SJCRH30 (cell line): ENCODE measurements around the gene IL6ST. TPM values are rescaled to one million over a fixed set of nuclear protein-coding genes. Genes with fewer than 3 reads are reported as not detected.

Experiments
- DNase-seq, 2 experiments: peaks; one replicate each; pipeline ENCODE4 v3.0.0-alpha.2; 2015 to 2020
- H3K27ac ChIP-seq: fragments of 250-450 bp; sonication (Bioruptor Pico); 2 replicates; pipeline ENCODE4 v1.5.1; 2020; ENCODE audit warnings: mild to moderate bottlenecking, moderate library complexity
- H3K27me3 ChIP-seq: fragments of 250-450 bp; sonication (Bioruptor Pico); 2 replicates; pipeline ENCODE4 v1.5.1; 2020; ENCODE audit warnings: mild to moderate bottlenecking, moderate library complexity
- H3K36me3 ChIP-seq: fragments of 250-450 bp; sonication (Bioruptor Pico); 2 replicates; pipeline ENCODE4 v1.5.1; 2020; ENCODE audit warnings: mild to moderate bottlenecking, moderate library complexity
- H3K4me1 ChIP-seq: fragments of 250-450 bp; sonication (Bioruptor Pico); 2 replicates; pipeline ENCODE4 v1.5.1; 2020; ENCODE audit warnings: mild to moderate bottlenecking, moderate library complexity
- H3K4me3 ChIP-seq: fragments of 250-450 bp; sonication (Bioruptor Pico); 2 replicates; pipeline ENCODE4 v1.5.1; 2020; ENCODE audit warnings: mild to moderate bottlenecking, moderate library complexity
- H3K9me3 ChIP-seq: fragments of 250-450 bp; sonication (Bioruptor Pico); replicated peaks from 2 replicates; pipeline ENCODE4 v1.5.1; 2020; ENCODE audit warnings: mild to moderate bottlenecking, moderate library complexity
- total RNA-seq: library from RNA; depleted of rRNA; stranded (reverse); fragments of >200 nt; shearing (Covaris generic); gene quantifications from 2 replicates; pipeline ENCODE4 v1.2.3, GENCODE V29; 2014

The IL6ST gene
- total RNA-seq, 1 experiment from 2014 or later, result 52.5 TPM

GRCh38 chr5:55925181-55925580, 69.6 kb downstream of the IL6ST start:
- Histone ChIP-seq H3K4me3 (no peak overlapping the region), H3K27ac (no peak overlapping the region), H3K4me1 (no peaks in the 10 kb centered on the region), H3K27me3 (no peaks in the 10 kb centered on the region), H3K9me3 (no peaks in the 10 kb centered on the region), H3K36me3 (no peaks in the 10 kb centered on the region)
- DNase-seq, result no peak

GRCh38 chr5:55924744-55925143, 70.0 kb downstream of the IL6ST start:
- DNase-seq, result no peak
- H3K4me1 ChIP-seq, result no peaks in the 10 kb centered on the region
- no peaks in the 10 kb centered on the region for H3K27me3 ChIP-seq
- no peaks in the 10 kb centered on the region for H3K36me3 ChIP-seq
- no peak overlapping the region for H3K4me3 ChIP-seq
- no peak overlapping the region for H3K27ac ChIP-seq
- H3K9me3 ChIP-seq, result no peaks in the 10 kb centered on the region

GRCh38 chr5:55923865-55924500, 70.8 kb downstream of the IL6ST start:
- no peak for DNase-seq
- no peaks in the 10 kb centered on the region for H3K4me1 ChIP-seq
- no peaks in the 10 kb centered on the region for H3K27me3 ChIP-seq
- no peaks in the 10 kb centered on the region for H3K9me3 ChIP-seq
- H3K36me3 ChIP-seq, result no peaks in the 10 kb centered on the region
- H3K27ac ChIP-seq, result no peak overlapping the region
- peak overlapping the region; percentile 46 for H3K4me3 ChIP-seq

DNA sequence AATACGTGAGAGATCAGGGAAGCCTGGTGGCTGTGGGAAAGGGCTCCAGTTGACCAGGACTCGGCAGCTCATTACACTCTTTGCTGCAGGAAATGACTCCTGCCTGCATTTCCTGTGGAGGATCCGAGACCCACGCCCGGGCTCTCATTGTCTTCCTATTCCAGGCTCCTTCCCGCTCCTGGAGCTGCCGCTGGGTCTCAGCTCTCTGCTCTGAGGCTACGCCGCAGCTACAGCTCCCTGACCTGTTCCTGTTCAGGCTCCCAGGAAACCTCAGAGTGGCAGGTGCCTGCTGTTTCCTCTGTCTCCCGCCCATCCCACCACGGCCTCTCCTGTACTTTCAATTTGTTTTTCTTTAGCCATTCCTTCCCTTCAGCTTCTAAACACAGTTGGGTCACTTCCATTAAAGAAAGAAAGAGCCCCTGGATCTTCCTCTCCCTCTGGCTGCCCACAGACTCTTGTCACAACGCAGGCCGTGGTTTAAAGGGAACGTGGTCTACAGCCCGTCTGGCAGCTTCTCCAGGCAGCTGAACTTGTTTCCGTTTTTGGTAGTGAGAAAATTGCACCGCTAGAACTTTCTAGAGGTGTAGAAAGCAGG, 71.5 kb downstream of the IL6ST start:
- H3K4me1 ChIP-seq, result 0 out of 2 replicates have a peak, but pooled peaks cover under 1% of the 10 kb centered on the region
- H3K36me3 ChIP-seq, result no peaks in the 10 kb centered on the region
- peak overlapping the region; percentile 46 for H3K4me3 ChIP-seq
- no peaks in the 10 kb centered on the region for H3K9me3 ChIP-seq
- no peaks in the 10 kb centered on the region for H3K27me3 ChIP-seq
- H3K27ac ChIP-seq, result no peak overlapping the region
- peak; percentile 15 to 47 for DNase-seq

DNA sequence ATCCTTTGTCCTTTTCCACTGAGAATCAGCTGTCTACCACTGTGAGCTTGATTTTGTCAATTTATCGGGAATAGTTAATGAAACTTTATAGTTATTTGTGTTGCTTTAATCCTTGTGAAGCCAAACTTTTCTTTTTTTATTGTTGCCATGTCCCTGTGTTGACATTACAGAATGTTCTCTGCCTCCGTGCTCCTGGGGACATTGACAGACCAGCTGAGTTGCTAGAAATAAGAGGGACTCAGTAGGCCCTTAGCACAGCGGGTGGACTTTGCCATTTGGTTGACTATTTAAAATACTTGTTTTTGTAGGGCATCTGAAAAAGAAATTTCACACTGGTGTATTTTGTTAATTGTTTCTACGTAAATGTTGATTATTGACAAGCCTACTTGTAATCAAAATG, 73.1 kb downstream of the IL6ST start:
- no peak overlapping the region for H3K27ac ChIP-seq
- DNase-seq, result no peak
- H3K27me3 ChIP-seq, result no peaks in the 10 kb centered on the region

DNA sequence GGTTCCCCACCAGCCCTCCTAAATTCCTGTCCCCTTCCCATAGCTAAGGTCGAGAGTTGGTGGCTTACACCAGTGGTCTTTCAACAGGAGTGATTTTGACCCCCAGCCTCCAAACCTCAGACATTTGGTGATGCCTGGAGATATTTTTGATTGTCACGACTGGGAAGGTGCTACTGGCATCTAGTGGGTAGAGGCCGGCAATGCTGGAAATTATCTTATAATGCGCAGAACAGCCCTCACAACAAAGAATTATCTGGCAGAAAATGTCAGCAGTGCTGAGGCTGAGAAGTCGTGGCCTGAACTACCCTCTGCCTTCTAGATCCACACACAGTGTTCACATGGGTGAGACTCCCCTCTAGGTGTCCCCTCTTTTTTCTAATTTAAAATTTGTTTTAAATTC, 74.0 kb downstream of the IL6ST start:
- no peaks in the 10 kb centered on the region for H3K9me3 ChIP-seq
- 0 out of 2 replicates have a peak, but pooled peaks cover 3% of the 10 kb centered on the region for H3K4me1 ChIP-seq
- H3K27me3 ChIP-seq, result no peaks in the 10 kb centered on the region
- H3K36me3 ChIP-seq, result no peaks in the 10 kb centered on the region
- no peak for DNase-seq
- no peak overlapping the region for H3K4me3 ChIP-seq
- H3K27ac ChIP-seq, result no peak overlapping the region

More for the DNA sequence above, 73.1 kb downstream of the IL6ST start:
- H3K4me1 ChIP-seq, result 0 out of 2 replicates have a peak, but pooled peaks cover 3% of the 10 kb centered on the region
- no peak overlapping the region for H3K4me3 ChIP-seq
- H3K9me3 ChIP-seq, result no peaks in the 10 kb centered on the region
- H3K36me3 ChIP-seq, result no peaks in the 10 kb centered on the region

- Histone ChIP-seq H3K27me3 (no peaks in the 10 kb centered on the region), H3K4me1 (0 out of 2 replicates have a peak, but pooled peaks cover 3% of the 10 kb centered on the region), H3K4me3 (no peak overlapping the region), H3K9me3 (no peaks in the 10 kb centered on the region), H3K27ac (no peak overlapping the region), H3K36me3 (no peaks in the 10 kb centered on the region)
- no peak for DNase-seq
These were observed 75.1 kb downstream of the IL6ST start for GRCh38 chr5:55919625-55920024.

DNA sequence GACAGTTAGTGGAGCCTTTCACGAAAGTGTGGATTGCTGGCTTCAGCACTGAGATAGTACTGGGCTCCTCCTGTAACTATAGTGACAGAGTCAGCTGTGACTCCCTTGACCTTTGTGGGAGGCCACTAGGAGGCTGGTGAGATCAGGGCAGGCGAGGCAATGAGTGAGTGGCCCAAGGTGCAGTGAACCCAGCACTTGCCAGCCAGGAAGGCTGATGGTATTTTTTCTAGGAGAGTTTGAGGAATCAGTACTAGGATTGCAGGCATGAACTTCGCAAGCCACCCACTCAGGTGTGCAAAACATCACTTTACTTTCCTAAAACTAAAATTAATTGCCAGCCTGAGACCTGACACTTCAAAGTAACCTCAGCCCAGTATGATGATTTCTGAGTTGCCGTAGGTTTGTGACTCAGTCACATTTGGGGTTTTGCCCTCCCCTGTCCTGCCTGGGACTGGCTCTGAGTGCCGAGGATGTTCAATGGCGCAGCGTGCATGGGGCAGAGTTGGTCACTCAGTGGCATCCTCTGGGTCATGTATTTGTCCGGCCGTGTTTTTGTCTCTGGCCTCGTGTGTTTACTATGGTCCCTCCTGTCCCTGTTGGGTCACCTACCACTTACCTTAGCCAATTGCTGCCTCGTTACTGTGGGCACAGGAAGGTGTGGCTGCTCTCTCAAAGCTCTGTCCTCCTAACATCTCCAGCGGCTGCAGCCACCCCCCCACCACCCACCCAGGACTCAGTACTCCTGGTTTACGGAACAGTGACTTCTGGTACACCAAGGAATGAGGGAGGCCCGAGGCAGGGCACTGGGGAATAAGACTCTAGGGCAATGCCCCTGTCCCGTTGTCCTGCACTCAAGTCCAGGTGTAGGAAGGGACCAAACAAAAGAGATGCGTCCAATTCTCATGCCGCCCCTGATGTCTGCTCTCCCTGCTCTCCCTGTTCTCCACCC, 76.4 kb downstream of the IL6ST start:
- Histone ChIP-seq H3K9me3 (no peaks in the 10 kb centered on the region), H3K4me1 (0 out of 2 replicates have a peak, but pooled peaks cover 3% of the 10 kb centered on the region), H3K4me3 (no peak overlapping the region), H3K27me3 (no peaks in the 10 kb centered on the region), H3K36me3 (no peaks in the 10 kb centered on the region), H3K27ac (no peak overlapping the region)
- DNase-seq, result no peak

DNA sequence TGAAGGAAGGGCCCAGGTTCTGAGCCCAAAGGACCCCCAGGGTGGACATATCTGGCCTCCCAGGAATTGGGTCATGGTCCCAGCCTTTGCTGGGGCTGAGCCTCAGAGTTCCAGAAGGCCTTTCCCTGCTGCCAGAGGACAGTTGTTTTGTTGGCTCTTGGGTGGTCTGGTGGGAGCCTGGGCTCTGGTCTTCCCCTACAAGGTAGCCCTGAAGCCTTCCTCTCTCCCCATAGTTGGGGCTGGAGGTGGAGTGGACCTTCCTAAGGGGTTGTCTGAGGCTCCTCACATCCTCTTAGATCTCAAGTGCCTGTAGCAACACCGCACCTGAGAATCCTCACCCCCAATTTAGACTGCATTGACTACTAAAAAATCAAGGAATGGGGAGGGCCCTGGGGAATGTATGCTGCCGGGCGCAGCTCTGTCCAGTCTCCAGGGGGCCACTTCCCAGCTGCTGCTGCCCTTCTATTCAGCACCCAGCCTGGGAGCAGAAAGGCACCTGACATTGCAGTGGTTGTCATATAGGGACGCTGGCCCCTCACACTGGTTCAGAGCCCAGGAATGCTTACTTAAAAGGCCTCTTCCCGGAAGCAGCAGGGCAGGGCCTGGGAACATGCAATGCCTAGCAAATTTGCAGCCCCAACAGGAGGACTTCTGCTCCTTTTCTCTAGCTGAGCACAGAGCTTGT, 77.2 kb downstream of the IL6ST start:
- Histone ChIP-seq H3K36me3 (no peaks in the 10 kb centered on the region), H3K4me1 (0 out of 2 replicates have a peak, but pooled peaks cover 3% of the 10 kb centered on the region), H3K27ac (no peak overlapping the region), H3K9me3 (no peaks in the 10 kb centered on the region), H3K4me3 (no peak overlapping the region), H3K27me3 (no peaks in the 10 kb centered on the region)
- peak; percentile 42 to 51 for DNase-seq

DNA sequence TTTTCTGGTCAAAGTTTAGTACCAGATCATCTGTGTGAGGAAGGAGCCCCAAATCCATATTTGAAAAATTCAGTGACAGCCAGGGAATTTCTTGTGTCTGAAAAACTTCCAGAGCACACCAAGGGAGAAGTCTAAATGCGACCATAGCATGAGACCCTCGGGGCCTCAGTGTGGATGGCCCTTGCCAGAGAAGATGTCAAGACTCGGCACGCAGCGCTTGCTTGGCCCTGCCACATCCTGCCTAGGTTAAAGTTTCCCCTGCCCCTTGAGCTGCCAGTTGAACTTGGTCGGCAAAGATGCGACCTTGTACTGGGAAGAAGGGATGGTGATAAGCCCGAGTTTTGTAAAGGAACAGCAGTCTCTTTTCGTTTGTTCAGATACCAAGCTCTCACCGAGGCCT, 77.8 kb downstream of the IL6ST start:
- Histone ChIP-seq H3K27me3 (no peaks in the 10 kb centered on the region), H3K36me3 (no peaks in the 10 kb centered on the region), H3K4me1 (0 out of 2 replicates have a peak, but pooled peaks cover 3% of the 10 kb centered on the region), H3K27ac (no peak overlapping the region), H3K9me3 (no peaks in the 10 kb centered on the region), H3K4me3 (no peak overlapping the region)
- no peak for DNase-seq

DNA sequence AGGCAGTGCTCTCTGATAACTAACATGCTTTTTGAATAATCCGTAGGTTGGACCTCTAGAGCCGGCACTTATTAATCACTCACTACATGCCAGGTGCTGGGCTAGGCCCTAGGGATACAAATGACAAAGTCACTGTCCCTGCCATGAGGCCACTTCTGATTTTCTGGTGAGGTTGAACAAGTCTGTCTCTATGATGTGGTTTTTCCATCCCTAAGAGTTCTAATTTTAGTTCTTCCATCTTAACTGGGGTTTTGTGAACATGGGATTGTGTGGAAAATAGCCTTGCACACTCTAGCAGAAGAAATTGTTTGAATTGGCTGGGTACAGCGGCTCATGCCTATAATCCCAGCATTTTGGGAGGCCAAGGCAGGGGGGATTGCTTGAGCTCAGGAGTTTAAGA, 79.0 kb downstream of the IL6ST start:
- H3K4me1 ChIP-seq, result 0 out of 2 replicates have a peak, but pooled peaks cover 3% of the 10 kb centered on the region
- H3K27ac ChIP-seq, result no peak overlapping the region
- no peak for DNase-seq
- H3K36me3 ChIP-seq, result no peaks in the 10 kb centered on the region
- H3K27me3 ChIP-seq, result no peaks in the 10 kb centered on the region
- H3K4me3 ChIP-seq, result no peak overlapping the region
- no peaks in the 10 kb centered on the region for H3K9me3 ChIP-seq

GRCh38 chr5:55914971-55915370, 79.8 kb downstream of the IL6ST start:
- Histone ChIP-seq H3K27ac (no peak overlapping the region), H3K4me1 (0 out of 2 replicates have a peak, but pooled peaks cover 3% of the 10 kb centered on the region), H3K36me3 (no peaks in the 10 kb centered on the region), H3K4me3 (no peak overlapping the region), H3K27me3 (no peaks in the 10 kb centered on the region), H3K9me3 (no peaks in the 10 kb centered on the region)
- no peak for DNase-seq

DNA sequence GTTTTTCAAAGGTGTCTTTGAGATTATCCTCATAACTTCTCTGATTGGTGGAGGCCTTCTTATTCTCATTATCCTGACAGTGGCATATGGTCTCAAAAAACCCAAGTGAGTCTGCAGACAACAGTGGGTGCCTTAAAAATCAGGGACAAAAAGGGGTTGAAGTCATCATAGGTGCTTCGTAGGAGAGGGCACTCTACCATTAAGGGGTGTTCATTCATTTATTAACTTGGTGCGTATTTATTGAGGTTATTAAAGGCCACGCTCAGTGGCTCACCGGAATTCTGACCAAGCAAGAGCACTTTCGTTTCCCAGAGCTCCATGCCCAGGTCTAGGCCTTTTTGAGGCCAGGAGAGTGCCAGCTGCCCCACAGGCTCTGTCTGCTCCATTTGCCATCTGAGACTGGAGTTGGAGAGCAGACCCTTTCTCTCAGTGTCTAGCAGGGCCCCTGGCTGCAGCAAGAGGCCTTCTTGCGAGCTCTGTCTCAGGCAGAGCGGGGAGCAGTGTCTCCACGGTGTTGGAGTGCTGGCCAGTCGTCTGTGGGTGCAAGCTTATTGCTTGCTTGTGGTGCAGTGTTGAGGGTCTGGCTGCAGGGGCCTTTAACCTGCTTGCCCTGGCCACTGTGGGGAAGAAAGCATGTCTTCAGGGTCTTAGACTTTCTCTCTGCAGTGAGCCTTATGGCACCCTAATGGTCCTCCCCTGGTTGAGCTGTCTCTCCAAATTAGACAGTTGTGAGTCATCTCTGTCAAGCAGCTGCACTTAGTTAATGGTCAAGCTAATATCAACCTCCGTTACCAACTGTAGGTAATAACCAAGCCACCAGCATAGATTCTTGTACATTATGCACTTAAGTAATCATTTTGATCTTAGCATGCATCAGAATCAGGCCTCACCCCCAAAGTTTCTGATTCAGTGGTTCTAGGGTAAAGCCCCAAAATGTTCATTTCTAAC, 81.0 kb downstream of the IL6ST start:
- Histone ChIP-seq H3K27ac (no peak overlapping the region), H3K9me3 (no peaks in the 10 kb centered on the region), H3K27me3 (no peaks in the 10 kb centered on the region), H3K36me3 (no peaks in the 10 kb centered on the region), H3K4me3 (no peak overlapping the region), H3K4me1 (0 out of 2 replicates have a peak, but pooled peaks cover 3% of the 10 kb centered on the region)
- no peak for DNase-seq
